Activated effector memory CD4-positive, alpha-beta T cell treated with Interleukin-2 at 50 U/mL for 16 hours (primary cell): ENCODE results near the gene PRODH2.

Source experiments
- DNase-seq: peaks from one replicate; pipeline ENCODE4 v3.0.0-alpha.2; 2020

PRODH2 gene

GRCh38 chr19:35793381-35794165 lies 19.1 kb downstream of the PRODH2 start:
- no peak for DNase-seq

DNA sequence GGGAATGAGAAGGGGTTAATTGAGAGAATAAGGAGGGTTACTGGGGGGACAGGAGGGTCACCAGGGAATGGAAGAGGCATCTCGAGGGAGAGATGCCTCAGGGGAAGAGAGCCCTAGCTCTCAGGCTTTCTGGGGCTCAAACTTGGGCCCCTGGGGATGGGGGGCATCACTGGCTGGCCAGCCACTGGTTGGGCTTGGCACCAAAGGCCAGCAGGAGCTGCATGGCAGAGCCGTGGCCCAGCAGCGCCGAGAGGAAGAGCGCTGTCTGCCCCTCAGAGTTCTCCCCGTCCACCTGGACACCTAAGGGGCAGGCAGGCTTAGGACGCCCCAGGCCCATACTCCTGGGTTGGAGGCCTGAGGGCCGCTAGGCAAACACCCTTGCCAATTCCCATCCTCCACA lies 19.8 kb downstream of the PRODH2 start:
- no peak for DNase-seq

GRCh38 chr19:35792312-35792711 lies 20.3 kb downstream of the PRODH2 start:
- DNase-seq = no peak

DNA sequence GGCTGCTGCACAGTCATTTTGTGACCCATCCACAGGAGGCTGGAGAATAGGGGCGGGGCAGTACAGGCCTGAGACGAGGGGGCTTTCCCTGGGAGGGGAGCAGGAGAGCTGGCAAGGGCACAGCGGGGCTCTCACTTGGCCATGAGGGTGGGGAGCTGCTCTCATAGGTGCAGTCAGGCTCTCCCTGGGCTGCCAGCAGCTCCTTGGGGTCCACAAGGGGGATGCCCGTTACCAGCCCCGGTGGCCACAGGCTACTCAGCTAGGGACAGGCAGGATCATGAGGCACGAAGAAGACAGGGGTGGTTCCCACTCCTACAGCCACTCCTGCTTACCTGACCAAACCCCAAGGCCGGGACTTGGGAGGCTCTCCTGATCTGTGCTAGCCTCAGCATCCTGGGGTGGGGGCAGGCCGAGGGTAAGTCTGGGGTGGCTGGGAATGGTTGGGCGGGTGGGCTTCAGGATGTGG lies 20.8 kb downstream of the PRODH2 start:
- DNase-seq = no peak

GRCh38 chr19:35790981-35791813 lies 21.4 kb downstream of the PRODH2 start:
- DNase-seq = no peak

DNA sequence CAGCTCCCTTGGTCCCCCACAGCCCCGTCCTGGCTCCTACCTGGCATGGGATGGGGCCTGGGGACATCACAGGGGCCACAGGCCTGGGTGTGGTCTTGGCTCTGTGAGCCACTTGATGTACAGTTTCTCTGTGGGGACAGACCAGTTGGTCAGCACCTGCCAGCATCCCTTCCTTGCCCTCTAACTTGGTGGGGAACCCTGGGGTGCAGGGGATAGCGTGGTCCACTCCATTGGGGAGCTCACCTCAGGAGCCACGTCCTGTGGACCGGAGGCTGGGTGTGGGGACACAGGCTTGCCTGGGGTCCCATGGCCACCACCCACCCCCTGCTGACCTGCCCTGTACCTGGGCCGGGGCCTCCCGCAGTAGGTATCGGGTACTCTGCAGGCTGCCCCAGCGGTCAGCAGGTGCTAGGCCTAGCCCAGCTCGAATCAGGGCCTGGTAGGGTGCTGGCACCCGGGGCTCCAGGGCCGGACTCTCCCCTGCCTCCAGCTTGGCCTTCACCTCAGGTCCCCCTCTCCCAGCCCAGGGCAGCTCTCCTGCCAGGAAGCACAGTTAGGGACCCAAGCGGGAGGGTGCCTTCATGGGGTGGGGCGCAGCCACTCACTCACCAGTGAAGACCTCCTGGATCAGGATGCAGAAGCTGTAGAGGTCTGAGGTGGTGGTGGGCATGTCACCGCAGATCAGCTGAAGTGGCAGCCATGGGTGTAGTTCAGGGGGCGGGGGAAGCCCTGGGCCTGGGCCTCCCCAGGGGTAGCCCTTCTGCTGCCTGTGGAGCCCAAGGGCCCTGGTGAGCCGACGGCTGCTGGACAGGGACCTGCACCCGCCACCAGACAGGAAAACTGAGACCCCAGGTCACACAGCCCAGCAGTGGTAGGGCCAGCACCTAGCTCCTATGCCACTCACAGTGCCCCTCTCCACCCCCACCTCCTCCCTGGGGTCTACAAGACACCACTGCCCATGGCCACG lies 22.4 kb downstream of the PRODH2 start:
- no peak for DNase-seq

GRCh38 chr19:35789195-35789977 lies 23.3 kb downstream of the PRODH2 start:
- no peak for DNase-seq

GRCh38 chr19:35788205-35788960 lies 24.3 kb downstream of the PRODH2 start:
- DNase-seq = no peak

DNA sequence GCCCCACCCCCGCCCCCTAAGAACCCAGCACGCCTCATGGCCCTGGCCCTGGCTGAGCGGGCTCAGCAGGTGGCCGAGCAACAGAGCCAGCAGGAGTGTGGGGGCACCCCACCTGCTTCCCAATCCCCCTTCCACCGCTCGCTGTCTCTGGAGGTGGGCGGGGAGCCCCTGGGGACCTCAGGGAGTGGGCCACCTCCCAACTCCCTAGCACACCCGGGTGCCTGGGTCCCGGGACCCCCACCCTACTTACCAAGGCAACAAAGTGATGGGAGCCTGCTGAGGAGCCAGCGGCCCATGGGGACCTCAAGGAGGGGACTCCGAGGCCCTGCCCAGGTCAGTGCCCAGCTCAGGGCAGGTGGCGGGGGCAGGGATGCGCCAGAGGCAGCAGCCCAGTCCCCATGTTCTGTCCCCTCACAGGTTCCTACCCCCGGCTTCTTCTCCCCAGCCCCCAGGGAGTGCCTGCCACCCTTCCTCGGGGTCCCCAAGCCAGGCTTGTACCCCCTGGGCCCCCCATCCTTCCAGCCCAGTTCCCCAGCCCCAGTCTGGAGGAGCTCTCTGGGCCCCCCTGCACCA lies 25.3 kb downstream of the PRODH2 start:
- DNase-seq = no peak

DNA sequence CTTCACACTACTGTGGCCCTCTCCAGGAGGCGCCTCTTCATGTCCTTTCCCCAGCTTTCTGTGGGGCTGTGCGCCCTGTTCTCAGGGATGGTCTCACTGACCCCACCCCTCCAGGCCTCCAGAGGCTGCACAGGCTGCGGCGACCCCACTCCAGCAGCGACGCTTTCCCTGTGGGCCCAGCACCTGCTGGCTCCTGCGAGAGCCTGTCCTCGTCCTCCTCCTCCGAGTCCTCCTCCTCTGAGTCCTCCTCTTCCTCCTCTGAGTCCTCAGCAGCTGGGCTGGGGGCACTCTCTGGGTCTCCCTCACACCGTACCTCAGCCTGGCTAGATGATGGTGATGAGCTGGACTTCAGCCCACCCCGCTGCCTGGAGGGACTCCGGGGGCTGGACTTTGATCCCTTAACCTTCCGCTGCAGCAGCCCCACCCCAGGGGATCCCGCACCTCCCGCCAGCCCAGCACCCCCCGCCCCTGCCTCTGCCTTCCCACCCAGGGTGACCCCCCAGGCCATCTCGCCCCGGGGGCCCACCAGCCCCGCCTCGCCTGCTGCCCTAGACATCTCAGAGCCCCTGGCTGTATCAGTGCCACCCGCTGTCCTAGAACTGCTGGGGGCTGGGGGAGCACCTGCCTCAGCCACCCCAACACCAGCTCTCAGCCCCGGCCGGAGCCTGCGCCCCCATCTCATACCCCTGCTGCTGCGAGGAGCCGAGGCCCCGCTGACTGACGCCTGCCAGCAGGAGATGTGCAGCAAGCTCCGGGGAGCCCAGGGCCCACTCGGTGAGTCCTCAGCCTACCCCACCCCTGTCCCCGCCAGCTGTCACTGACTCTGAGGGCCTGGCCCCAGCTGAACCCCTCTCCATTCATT lies 26.1 kb downstream of the PRODH2 start:
- DNase-seq = no peak

- no peak for DNase-seq
These were observed 27.4 kb downstream of the PRODH2 start for GRCh38 chr19:35785339-35785627.

DNA sequence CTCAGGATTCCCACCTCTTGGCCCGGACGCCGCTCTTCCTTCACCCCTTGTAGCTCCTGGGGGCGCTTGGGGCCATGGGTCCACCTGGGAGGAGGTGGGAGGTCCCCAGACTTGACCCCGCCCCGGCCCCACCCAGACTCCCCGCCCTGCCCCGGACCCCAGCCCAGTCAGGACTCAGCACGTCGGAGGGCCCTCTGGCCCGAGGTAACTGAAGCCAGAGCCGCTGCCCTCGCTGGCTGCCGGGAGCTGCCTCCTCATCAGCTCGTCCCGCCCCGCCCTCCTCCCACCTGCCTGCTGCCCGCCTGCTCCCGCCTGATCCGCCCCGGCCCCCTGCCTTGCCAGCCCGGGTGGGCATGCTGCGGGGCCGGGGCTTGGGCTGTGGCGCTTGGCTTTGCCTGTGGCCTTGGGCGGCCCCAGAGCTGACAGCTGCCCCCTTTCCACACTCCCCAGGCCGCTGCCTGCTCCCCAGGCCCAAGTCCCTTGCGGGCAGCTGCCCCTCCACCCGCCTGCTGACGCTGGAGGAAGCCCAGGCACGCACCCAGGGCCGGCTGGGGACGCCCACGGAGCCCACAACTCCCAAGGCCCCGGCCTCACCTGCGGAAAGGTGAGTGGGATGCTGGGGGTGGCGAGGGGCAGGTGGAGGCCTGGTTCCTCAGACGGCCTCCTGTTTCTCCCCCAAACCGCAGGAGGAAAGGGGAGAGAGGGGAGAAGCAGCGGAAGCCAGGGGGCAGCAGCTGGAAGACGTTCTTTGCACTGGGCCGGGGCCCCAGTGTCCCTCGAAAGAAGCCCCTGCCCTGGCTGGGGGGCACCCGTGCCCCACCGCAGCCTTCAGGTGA lies 27.9 kb downstream of the PRODH2 start:
- DNase-seq = no peak

DNA sequence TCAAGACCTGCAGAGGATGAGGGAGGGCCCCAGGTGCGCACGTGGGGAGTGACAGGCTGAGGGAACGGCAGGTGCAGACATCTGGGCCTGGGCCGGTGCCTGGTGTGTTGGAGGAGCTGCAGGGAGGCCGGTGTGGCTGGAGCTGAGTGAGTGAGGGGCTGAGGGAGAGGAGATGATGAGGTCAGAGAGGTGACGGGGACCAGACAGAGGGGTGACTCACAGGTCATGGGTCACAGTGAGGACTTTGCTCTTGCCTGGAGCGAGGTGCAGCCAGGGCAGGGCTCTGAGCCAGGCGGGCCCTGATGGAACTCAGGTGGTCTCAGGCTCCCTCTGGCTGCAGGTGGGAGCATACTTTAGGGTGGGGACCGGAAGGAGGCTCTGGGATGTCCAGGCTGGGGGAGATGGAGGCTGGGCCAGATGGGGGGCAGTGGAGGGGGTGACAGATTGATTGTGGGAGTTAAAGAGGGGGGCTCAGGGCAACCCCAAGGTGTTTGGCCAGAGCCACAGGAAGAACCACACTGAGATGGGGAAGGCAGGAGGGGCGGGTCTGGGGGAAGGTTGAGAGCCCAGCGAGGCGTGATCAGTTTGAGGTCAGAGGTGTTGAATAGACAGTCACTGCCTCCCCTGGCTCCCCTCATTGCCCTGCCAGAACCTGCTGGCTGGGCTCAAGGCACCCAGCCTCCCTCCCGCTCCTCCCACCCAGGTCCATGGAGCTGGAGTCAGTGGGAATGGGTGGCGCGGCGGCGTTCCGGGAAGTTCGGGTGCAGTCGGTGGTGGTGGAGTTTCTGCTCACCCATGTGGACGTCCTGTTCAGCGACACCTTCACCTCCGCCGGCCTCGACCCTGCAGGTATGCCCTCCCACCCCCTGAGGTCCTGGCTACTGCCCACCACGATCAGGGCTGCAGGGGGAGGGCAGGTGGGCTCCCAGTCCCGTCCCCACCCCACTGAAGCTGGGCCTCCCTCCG lies 28.9 kb downstream of the PRODH2 start:
- no peak for DNase-seq

- DNase-seq = no peak
These were observed 30.1 kb downstream of the PRODH2 start for GRCh38 chr19:35782589-35782988.

GRCh38 chr19:35781650-35782049 lies 31.0 kb downstream of the PRODH2 start:
- DNase-seq = no peak

- DNase-seq = no peak
These were observed 31.9 kb downstream of the PRODH2 start for GRCh38 chr19:35780717-35781116.

DNA sequence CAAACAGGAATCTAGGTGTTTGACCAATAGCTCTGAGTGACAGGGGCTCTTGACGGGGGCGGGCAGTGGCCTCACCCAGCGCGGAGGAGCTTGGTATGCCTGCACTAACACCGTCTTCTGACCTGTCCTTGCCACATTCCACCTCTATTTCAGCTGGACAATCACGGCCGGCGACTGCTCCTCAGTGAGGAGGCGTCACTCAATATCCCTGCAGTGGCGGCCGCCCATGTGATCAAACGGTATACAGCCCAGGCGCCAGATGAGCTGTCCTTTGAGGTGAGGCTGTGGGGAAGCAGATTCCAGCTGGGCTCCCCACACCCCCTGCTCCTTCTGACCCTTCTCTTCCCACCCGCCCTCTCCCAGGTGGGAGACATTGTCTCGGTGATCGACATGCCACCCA lies 32.6 kb downstream of the PRODH2 start:
- DNase-seq = no peak

DNA sequence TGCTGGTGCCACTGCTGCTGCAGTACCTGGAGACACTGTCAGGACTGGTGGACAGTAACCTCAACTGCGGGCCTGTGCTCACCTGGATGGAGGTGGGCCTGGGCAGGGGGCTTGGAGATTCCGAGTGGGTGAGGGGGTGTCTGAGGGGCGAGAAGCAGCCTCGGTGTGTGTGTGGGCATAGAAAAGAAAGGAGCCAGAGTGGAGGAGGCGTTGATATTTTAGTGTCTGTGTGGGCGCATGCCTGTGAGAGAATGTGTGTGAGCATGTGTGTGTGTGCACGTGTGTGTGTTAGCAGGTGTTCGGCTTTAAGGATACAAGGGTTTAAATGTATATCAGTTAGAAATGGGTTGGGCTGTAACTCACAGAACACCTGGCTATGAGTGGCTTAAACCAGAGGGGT lies 33.6 kb downstream of the PRODH2 start:
- DNase-seq = no peak
